WERI-Rb-1 (cell line): ENCODE measurements around the gene DKKL1.

Source experiments
- DNase-seq: peaks from one replicate; pipeline ENCODE4 v3.0.0-alpha.2; 2020
- H3K27ac ChIP-seq: fragments of 250-450 bp; sonication (Bioruptor Pico); 2 replicates; pipeline ENCODE4 v1.5.1; 2020; ENCODE audit warnings: mild to moderate bottlenecking, moderate library complexity
- H3K27me3 ChIP-seq: fragments of 250-450 bp; sonication (Bioruptor Pico); 2 replicates; pipeline ENCODE4 v1.5.1; 2021; ENCODE audit warnings: mild to moderate bottlenecking, low read depth, moderate library complexity; ENCODE audit not compliant: insufficient read depth, severe bottlenecking
- H3K36me3 ChIP-seq: fragments of 250-450 bp; sonication (Bioruptor Pico); 2 replicates; pipeline ENCODE4 v1.5.1; 2020; ENCODE audit warnings: mild to moderate bottlenecking, moderate library complexity
- H3K4me3 ChIP-seq: 2 replicates; pipeline ENCODE4 v1.5.1; 2011; ENCODE audit warnings: low read depth, mild to moderate bottlenecking, control low read depth, low read length
- H3K9me3 ChIP-seq: fragments of 250-450 bp; sonication (Bioruptor Pico); 2 replicates; pipeline ENCODE4 v1.5.1; 2021; ENCODE audit warnings: mild to moderate bottlenecking, moderate library complexity; ENCODE audit not compliant: severe bottlenecking
- TF ChIP-seq, protein P1 (sequence below): IDR thresholded peaks from 2 replicates; pipeline ENCODE4 v1.5.1; 2011; ENCODE audit warnings: low read depth, mild to moderate bottlenecking, control low read depth, inconsistent platforms, low read length

DKKL1 gene

DNA sequence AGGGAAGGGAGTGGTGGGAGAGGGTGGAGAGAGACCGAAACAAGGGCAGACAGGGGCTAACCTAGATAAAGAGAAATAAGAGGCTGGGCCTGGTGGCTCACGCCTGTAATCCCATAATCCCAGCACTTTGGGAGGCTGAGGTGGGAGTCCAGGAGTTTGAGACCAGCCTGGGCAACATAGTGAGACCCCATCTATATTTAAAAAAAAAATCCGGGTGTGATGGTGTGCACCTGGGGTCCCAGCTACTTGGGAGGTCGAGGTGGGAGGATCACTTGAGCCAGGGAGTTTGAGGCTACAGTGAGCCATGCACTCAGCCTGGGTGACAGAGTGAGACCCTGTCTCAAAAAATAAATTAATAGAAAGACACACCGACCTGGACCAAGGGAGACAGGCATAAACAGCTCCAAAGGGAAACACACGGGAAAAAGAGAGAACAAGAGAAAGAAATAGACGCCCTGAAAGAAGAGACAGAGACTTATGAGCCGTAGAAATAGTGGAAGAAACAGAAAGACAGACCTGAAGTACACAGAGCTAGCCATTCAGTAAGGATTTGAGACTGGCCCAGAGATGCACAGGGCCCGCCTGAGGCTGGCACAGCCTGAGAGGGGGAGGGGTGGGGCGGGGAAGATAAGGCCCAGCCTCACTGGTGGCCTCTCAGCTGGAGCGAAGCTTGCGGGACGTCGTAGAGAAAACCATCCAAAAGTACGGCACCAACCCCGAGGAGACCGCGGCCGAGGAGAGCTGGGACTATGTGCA, 26.2 kb upstream of the DKKL1 start:
- H3K9me3 ChIP-seq, result no peaks in the 10 kb centered on the region
- H3K27ac ChIP-seq, result no peak overlapping the region
- H3K36me3 ChIP-seq, result peaks cover 13% of the 10 kb centered on the region
- H3K27me3 ChIP-seq, result no peaks in the 10 kb centered on the region
- no peak for DNase-seq
- H3K4me3 ChIP-seq, result no peak overlapping the region
- TF ChIP-seq, protein P1, sequence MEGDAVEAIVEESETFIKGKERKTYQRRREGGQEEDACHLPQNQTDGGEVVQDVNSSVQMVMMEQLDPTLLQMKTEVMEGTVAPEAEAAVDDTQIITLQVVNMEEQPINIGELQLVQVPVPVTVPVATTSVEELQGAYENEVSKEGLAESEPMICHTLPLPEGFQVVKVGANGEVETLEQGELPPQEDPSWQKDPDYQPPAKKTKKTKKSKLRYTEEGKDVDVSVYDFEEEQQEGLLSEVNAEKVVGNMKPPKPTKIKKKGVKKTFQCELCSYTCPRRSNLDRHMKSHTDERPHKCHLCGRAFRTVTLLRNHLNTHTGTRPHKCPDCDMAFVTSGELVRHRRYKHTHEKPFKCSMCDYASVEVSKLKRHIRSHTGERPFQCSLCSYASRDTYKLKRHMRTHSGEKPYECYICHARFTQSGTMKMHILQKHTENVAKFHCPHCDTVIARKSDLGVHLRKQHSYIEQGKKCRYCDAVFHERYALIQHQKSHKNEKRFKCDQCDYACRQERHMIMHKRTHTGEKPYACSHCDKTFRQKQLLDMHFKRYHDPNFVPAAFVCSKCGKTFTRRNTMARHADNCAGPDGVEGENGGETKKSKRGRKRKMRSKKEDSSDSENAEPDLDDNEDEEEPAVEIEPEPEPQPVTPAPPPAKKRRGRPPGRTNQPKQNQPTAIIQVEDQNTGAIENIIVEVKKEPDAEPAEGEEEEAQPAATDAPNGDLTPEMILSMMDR, result no peak

DNA sequence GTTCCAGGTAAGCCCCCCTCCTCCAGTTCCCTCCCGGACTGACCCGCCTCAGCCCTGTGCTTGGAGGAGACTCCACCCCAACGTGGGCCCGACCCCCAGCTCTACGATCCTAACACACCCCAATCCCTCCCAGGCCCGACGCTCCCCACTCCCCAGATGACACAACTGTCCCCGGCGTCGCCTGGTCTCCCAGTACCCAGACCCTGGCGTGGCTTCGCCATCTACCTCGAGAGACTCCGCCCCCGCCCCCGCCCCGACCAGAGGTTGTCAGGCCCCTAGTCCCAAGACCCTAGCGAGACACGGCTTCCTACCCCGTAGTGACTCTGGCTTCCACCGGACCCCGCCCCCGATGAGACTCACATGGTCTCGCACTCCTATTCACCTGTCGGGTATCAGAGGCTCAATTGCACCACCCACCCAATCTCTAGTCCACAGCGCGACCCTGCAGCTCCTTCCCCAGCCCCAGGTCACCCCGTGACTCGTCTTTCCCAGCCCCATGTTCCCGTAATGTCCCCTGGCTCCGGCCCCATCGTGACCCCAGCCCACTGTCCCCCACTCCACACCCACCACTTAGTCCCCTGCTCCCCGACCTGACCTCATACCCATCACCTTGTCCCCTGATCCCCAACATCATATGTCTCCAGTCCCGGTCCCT, 25.5 kb upstream of the DKKL1 start:
- no peaks in the 10 kb centered on the region for H3K27me3 ChIP-seq
- TF ChIP-seq, protein P1, result no peak
- H3K36me3 ChIP-seq, result peaks cover 16% of the 10 kb centered on the region
- DNase-seq, result no peak
- no peaks in the 10 kb centered on the region for H3K9me3 ChIP-seq
- no peak overlapping the region for H3K27ac ChIP-seq
- no peak overlapping the region for H3K4me3 ChIP-seq

DNA sequence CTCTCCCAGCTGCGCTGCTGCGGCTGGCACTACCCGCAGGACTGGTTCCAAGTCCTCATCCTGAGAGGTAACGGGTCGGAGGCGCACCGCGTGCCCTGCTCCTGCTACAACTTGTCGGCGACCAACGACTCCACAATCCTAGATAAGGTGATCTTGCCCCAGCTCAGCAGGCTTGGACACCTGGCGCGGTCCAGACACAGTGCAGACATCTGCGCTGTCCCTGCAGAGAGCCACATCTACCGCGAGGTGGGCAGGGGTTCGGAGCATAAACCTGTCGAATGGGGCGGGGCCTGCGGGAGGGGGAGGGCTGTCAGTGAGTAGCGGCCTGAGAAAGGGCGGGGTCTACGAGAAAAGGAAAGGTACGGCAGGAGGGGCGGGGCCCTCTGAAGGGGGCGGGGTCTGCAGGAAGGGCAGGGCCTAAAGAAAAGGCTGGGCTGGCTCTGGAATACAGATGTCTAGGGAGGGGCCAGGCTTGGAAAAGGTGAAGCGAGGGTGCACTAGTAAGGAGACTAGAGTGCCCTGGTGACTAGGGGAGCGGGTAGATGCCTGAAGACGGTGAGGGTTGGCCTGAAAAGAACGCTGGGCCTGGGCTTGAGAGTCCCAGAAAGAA, 24.9 kb upstream of the DKKL1 start:
- no peak overlapping the region for H3K4me3 ChIP-seq
- peak; percentile 28 for DNase-seq
- no peak overlapping the region for H3K27ac ChIP-seq
- no peaks in the 10 kb centered on the region for H3K9me3 ChIP-seq
- peaks cover 19% of the 10 kb centered on the region for H3K36me3 ChIP-seq
- H3K27me3 ChIP-seq, result no peaks in the 10 kb centered on the region
- TF ChIP-seq, protein P1, result no peak

DNA sequence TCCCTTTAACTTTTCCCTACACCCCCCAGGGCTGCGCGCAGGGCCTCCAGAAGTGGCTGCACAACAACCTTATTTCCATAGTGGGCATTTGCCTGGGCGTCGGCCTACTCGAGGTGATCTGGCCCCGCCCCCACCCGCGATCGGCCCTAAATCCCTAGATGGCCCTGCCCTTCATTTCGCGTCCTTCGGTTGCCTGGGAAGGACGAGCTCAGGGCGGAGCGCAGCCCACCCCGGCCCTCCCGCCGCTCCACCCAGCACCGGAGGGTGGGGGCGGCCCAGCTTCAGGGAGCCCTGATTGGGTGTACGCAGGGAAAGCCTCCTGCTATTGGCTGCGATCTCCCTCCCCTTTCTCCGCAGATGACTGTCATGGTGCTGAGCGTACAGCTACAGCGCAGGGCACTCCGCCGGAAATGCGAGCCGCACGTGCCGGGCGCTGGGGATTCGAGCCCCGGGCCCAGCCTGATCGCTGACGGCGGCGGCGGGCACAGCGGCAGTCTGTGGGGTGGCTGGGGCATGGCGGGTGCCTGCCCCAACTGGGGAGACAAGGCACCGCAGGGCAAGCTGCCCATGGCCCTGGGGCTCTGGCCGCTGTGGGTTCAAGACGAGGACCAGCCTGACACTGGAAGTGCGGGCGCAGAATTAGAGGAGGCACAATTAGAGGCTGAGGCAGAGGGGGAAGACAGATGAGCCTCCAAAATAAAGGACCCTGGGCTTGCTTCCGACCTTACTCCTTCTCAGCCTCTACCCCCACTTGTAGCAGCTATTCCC, 24.2 kb upstream of the DKKL1 start:
- DNase-seq, result no peak
- Histone ChIP-seq H3K4me3 (no peak overlapping the region), H3K9me3 (no peaks in the 10 kb centered on the region), H3K27ac (no peak overlapping the region), H3K27me3 (no peaks in the 10 kb centered on the region), H3K36me3 (peaks cover 23% of the 10 kb centered on the region)
- TF ChIP-seq, protein P1, result no peak

DNA sequence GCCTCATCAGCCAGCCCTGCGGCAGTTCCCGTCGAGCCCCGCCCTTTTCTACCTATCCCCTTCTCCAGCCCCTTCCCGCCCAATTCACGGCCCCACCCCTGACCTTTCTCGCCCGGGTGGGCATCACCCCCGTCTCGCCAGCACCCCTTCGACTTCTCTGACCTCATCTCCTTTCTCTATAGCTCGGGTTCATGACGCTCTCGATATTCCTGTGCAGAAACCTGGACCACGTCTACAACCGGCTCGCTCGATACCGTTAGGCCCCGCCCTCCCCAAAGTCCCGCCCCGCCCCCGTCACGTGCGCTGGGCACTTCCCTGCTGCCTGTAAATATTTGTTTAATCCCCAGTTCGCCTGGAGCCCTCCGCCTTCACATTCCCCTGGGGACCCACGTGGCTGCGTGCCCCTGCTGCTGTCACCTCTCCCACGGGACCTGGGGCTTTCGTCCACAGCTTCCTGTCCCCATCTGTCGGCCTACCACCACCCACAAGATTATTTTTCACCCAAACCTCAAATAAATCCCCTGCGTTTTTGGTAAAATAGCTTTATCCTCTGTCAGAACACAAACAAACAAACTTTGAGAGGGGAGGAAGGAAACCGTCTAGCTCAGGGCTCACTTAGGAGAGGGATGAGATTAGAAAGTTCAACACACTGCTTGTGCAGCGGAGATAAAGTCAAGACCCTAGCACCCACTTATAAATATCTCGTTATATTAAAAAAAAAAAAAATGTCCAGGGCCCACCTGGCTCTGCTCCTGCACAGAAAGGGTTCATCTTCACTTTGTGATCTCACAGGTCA, 23.4 kb upstream of the DKKL1 start:
- TF ChIP-seq, protein P1, result no peak
- H3K36me3 ChIP-seq, result peaks cover 31% of the 10 kb centered on the region
- H3K4me3 ChIP-seq, result no peak overlapping the region
- H3K27me3 ChIP-seq, result no peaks in the 10 kb centered on the region
- DNase-seq, result peak; percentile 40
- H3K27ac ChIP-seq, result no peak overlapping the region
- no peaks in the 10 kb centered on the region for H3K9me3 ChIP-seq
